ENCODE results near the gene PNKD. TPM values are rescaled to one million over a fixed set of nuclear protein-coding genes. Genes with fewer than 3 reads are reported as not detected.
"Not testable (repeated sequence)": the region's sequence is repeated elsewhere in the genome, so short reads cannot be mapped to it uniquely, and the experiment has no call there.

The PNKD gene
- total RNA-seq, 1 donor from 2014 or later, result 41.8 TPM

- not testable (repeated sequence) for DNase-seq (ENCODE audit: extremely low read depth, low read depth, low spot score)
These were observed 44.4 kb downstream of the PNKD start for GRCh38 chr2:218314764-218315163.

- no peak for DNase-seq (ENCODE audit: extremely low read depth, low read depth, low spot score)
These were observed 45.1 kb downstream of the PNKD start for GRCh38 chr2:218315397-218315796.

- DNase-seq (ENCODE audit: extremely low read depth, low read depth, low spot score), result no peak
These were observed 46.9 kb downstream of the PNKD start for GRCh38 chr2:218317303-218317630.

GRCh38 chr2:218317835-218318234, 47.5 kb downstream of the PNKD start:
- no peak for DNase-seq (ENCODE audit: extremely low read depth, low read depth, low spot score)

GRCh38 chr2:218318241-218318640, 47.9 kb downstream of the PNKD start:
- no peak for DNase-seq (ENCODE audit: extremely low read depth, low read depth, low spot score)

- no peak for DNase-seq (ENCODE audit: extremely low read depth, low read depth, low spot score)
These were observed 49.6 kb downstream of the PNKD start for GRCh38 chr2:218319813-218320365.

- DNase-seq (ENCODE audit: extremely low read depth, low read depth, low spot score), result no peak
These were observed 50.5 kb downstream of the PNKD start for GRCh38 chr2:218320704-218321336.

GRCh38 chr2:218322768-218323525, 52.6 kb downstream of the PNKD start:
- no peak for DNase-seq (ENCODE audit: extremely low read depth, low read depth, low spot score)

GRCh38 chr2:218323526-218324472, 53.5 kb downstream of the PNKD start:
- DNase-seq (ENCODE audit: extremely low read depth, low read depth, low spot score), result no peak

GRCh38 chr2:218325566-218326160, 55.3 kb downstream of the PNKD start:
- no peak for DNase-seq (ENCODE audit: extremely low read depth, low read depth, low spot score)

- DNase-seq (ENCODE audit: extremely low read depth, low read depth, low spot score), result no peak
These were observed 56.0 kb downstream of the PNKD start for GRCh38 chr2:218326315-218326714.

GRCh38 chr2:218327451-218328210, 57.3 kb downstream of the PNKD start:
- no peak for DNase-seq (ENCODE audit: extremely low read depth, low read depth, low spot score)

- DNase-seq (ENCODE audit: extremely low read depth, low read depth, low spot score), result no peak
These were observed 58.0 kb downstream of the PNKD start for GRCh38 chr2:218328294-218328693.

- no peak for DNase-seq (ENCODE audit: extremely low read depth, low read depth, low spot score)
These were observed 58.9 kb downstream of the PNKD start for GRCh38 chr2:218329027-218329825.

- DNase-seq (ENCODE audit: extremely low read depth, low read depth, low spot score), result no peak
These were observed 59.7 kb downstream of the PNKD start for GRCh38 chr2:218329826-218330593.

- DNase-seq (ENCODE audit: extremely low read depth, low read depth, low spot score), result no peak
These were observed 61.4 kb downstream of the PNKD start for GRCh38 chr2:218331745-218332144.

- no peak for DNase-seq (ENCODE audit: extremely low read depth, low read depth, low spot score)
These were observed 62.0 kb downstream of the PNKD start for GRCh38 chr2:218332288-218332687.

- DNase-seq (ENCODE audit: extremely low read depth, low read depth, low spot score), result no peak
These were observed 62.8 kb downstream of the PNKD start for GRCh38 chr2:218332920-218333645.
